SK-N-SH treated with all-trans-retinoic acid at 6 μM for 48 hours (cell line): ENCODE measurements around the gene LNPK.

ENCODE experiments used
- CREB5 ChIP-seq: fragments of 250-450 bp; sonication (Bioruptor Pico); IDR thresholded peaks from 2 replicates; pipeline ENCODE4 v1.5.1; 2020; ENCODE audit warnings: low read depth, mild to moderate bottlenecking, moderate library complexity
- CSDC2 ChIP-seq: fragments of 250-450 bp; sonication (Bioruptor Pico); IDR thresholded peaks from 2 replicates; pipeline ENCODE4 v1.5.0; 2020; ENCODE audit warnings: mild to moderate bottlenecking, moderate library complexity
- CSRNP3 ChIP-seq: fragments of 250-450 bp; sonication (Bioruptor Pico); IDR thresholded peaks from 2 replicates; pipeline ENCODE4 v1.5.1; 2021; ENCODE audit warnings: mild to moderate bottlenecking, moderate library complexity
- ESRRG ChIP-seq: fragments of 250-450 bp; sonication (Bioruptor Pico); IDR thresholded peaks from 2 replicates; pipeline ENCODE4 v1.6.1; 2021; ENCODE audit warnings: mild to moderate bottlenecking
- GLIS3 ChIP-seq: fragments of 250-450 bp; sonication (Bioruptor Pico); IDR thresholded peaks from 2 replicates; pipeline ENCODE4 v1.5.0; 2020; ENCODE audit warnings: mild to moderate bottlenecking, moderate library complexity
- OSR1 ChIP-seq: fragments of 250-450 bp; sonication (Bioruptor Pico); IDR thresholded peaks from 2 replicates; pipeline ENCODE4 v1.8.0; 2022; ENCODE audit warnings: moderate library complexity, mild to moderate bottlenecking, inconsistent platforms
- PATZ1 ChIP-seq: fragments of 250-450 bp; sonication (Bioruptor Pico); IDR thresholded peaks from 2 replicates; pipeline ENCODE4 v1.8.0; 2020; ENCODE audit warnings: mild to moderate bottlenecking, moderate library complexity, borderline replicate concordance
- POU6F1 ChIP-seq: fragments of 250-450 bp; sonication (Bioruptor Pico); IDR thresholded peaks from 2 replicates; pipeline ENCODE4 v1.8.0; 2021; ENCODE audit warnings: low read depth, mild to moderate bottlenecking, moderate library complexity, borderline replicate concordance
- RARB ChIP-seq: fragments of 250-450 bp; sonication (Bioruptor Pico); IDR thresholded peaks from 2 replicates; pipeline ENCODE4 v1.8.0; 2021; ENCODE audit warnings: mild to moderate bottlenecking, moderate library complexity
- SNAI2 ChIP-seq: fragments of 250-450 bp; sonication (Bioruptor Pico); IDR thresholded peaks from 2 replicates; pipeline ENCODE4 v1.5.0; 2020; ENCODE audit warnings: mild to moderate bottlenecking, moderate library complexity
- TCF4 ChIP-seq: fragments of 250-450 bp; sonication (Bioruptor Pico); IDR thresholded peaks from 2 replicates; pipeline ENCODE4 v1.8.0; 2021; ENCODE audit warnings: mild to moderate bottlenecking, moderate library complexity, borderline replicate concordance
- ZNF8 ChIP-seq: fragments of 450-650 bp; formaldehyde crosslinking; IDR thresholded peaks from 2 replicates; pipeline ENCODE4 v1.5.0; 2020; ENCODE audit warnings: mild to moderate bottlenecking, moderate library complexity

GRCh38 chr2:175964195-175964594 lies 37.9 kb downstream of the LNPK start:
- TF ChIP-seq TCF4 (CRISPR knock-in tag) (no peak), PATZ1 (CRISPR knock-in tag) (no peak), OSR1 (no peak), CSDC2 (CRISPR knock-in tag) (no peak), POU6F1 (CRISPR knock-in tag) (no peak), ESRRG (CRISPR knock-in tag) (no peak), CSRNP3 (no peak), RARB (CRISPR knock-in tag) (no peak), GLIS3 (no peak), ZNF8 (no peak), CREB5 (CRISPR knock-in tag) (no peak), SNAI2 (no peak)
